ENCODE data around the gene ELF2.

DNA sequence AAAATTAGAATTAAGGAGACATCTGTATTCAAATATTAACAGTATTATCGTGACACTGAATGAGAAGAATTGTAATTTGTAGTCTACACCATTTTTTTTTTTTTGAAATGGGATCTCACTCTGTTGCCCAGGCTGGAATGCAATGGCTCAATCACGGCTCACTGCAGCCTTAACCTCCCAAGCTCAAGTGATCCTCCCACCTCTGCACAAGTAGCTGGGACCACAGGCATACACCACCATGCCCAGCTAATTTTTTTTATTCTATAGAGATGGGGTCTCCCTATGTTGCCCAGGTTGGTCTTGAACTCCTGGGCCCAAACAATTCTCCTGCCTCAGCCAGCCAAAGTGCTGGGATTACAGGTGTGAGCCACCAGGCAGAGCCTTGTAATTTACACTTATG is 24.8 kb downstream of the ELF2 start:
- TF ChIP-seq CTCF (IDR thresholded peaks at IDR 0.05) (no peak), EZH2 (IDR thresholded peaks at IDR 0.05; ENCODE audit: borderline replicate concordance, insufficient read depth, low read depth, low read length, poor library complexity, severe bottlenecking) (no peak)
